Measurements from ENCODE around the gene FREM3.

- no peak for TF ChIP-seq CTCF (conservative IDR thresholded peaks at IDR 0.05; ENCODE audit: low read depth, low read length)
- TF ChIP-seq EZH2 (IDR thresholded peaks at IDR 0.05; ENCODE audit: low read length, unreplicated experiment), result no peak
- no peak for TF ChIP-seq EZH2phosphoT487 (IDR thresholded peaks at IDR 0.05; ENCODE audit: borderline replicate concordance, low read length)
Measured at GRCh38 chr4:143581331-143581946, 119.0 kb downstream of the FREM3 start.
